WTC11 (cell line): Measurements from ENCODE around the gene CADM2. TPM values are rescaled to one million over a fixed set of nuclear protein-coding genes. Genes with fewer than 3 reads are reported as not detected.

ENCODE experiments used
- ATAC-seq: fragments of 200-7000 bp; cut with Tn5 transposase; 2 replicates; pipeline ENCODE4 v1.10.0; 2021; ENCODE audit warnings: mild to moderate bottlenecking, moderate library complexity
- CTCF ChIA-PET: fragments of 300-600 bp; sonication (Branson Sonifier 250); formaldehyde crosslinking; loops from one replicate; lab custom pipeline; 2021; ENCODE audit warnings: antibody characterized with exemption; lab: Charles Lee
- POLR2A ChIA-PET: fragments of 350-600 bp; sonication (Branson Sonifier 250); formaldehyde crosslinking; loops from one replicate; lab custom pipeline; 2021; ENCODE audit warnings: antibody characterized with exemption; lab: Charles Lee
- DNase-seq: peaks from one replicate; pipeline ENCODE4 v3.0.0; 2021; ENCODE audit warnings: low spot score
- H3K27ac Mint-ChIP-seq: 2 replicates; pipeline ENCODE4 v1.8.0; 2021; ENCODE audit warnings: mixed read lengths
- H3K27me3 Mint-ChIP-seq: 2 replicates; pipeline ENCODE4 v1.8.0; 2021; ENCODE audit warnings: low read depth, mild to moderate bottlenecking, moderate library complexity, mixed read lengths
- H3K36me3 Mint-ChIP-seq: 2 replicates; pipeline ENCODE4 v1.8.0; 2021; ENCODE audit warnings: mixed read lengths
- H3K4me1 Mint-ChIP-seq: 2 replicates; pipeline ENCODE4 v1.8.0; 2022; ENCODE audit warnings: mixed read lengths
- H3K4me3 Mint-ChIP-seq: 2 replicates; pipeline ENCODE4 v1.8.0; 2021; ENCODE audit warnings: mild to moderate bottlenecking, moderate library complexity, mixed read lengths
- H3K9me3 Mint-ChIP-seq: 2 replicates; pipeline ENCODE4 v1.8.0; 2021; ENCODE audit warnings: mixed read lengths
- ATF1 ChIP-seq: sonication (generic); formaldehyde crosslinking; IDR thresholded peaks from 2 replicates; pipeline ENCODE4 v1.8.1; 2023; ENCODE audit warnings: mild to moderate bottlenecking, moderate library complexity, missing genetic modification reagents
- EMX1 ChIP-seq: fragments of 250-450 bp; sonication (Bioruptor Pico); IDR thresholded peaks from 2 replicates; pipeline ENCODE4 v1.8.0; 2021; ENCODE audit warnings: mild to moderate bottlenecking
- FOXP1 ChIP-seq: sonication (generic); formaldehyde crosslinking; IDR thresholded peaks from 2 replicates; pipeline ENCODE4 v1.8.0; 2022; ENCODE audit warnings: missing genetic modification reagents, mild to moderate bottlenecking, moderate library complexity, borderline replicate concordance
- MAX ChIP-seq: sonication (generic); formaldehyde crosslinking; IDR thresholded peaks from 2 replicates; pipeline ENCODE4 v1.8.0; 2022; ENCODE audit warnings: mild to moderate bottlenecking, missing genetic modification reagents
- MXD4 ChIP-seq: fragments of 250-450 bp; sonication (Bioruptor Pico); IDR thresholded peaks from 2 replicates; pipeline ENCODE4 v1.8.0; 2021; ENCODE audit warnings: mild to moderate bottlenecking, moderate library complexity, borderline replicate concordance
- NFE2L1 ChIP-seq: sonication (generic); formaldehyde crosslinking; IDR thresholded peaks from 2 replicates; pipeline ENCODE4 v1.8.1; 2023; ENCODE audit warnings: missing genetic modification reagents
- RELA ChIP-seq: sonication (generic); formaldehyde crosslinking; IDR thresholded peaks from 2 replicates; pipeline ENCODE4 v1.8.1; 2022; ENCODE audit warnings: missing genetic modification reagents, mild to moderate bottlenecking, borderline replicate concordance
- TCF7 ChIP-seq: sonication (generic); formaldehyde crosslinking; IDR thresholded peaks from 2 replicates; pipeline ENCODE4 v1.8.0; 2022; ENCODE audit warnings: mild to moderate bottlenecking, low read depth, missing genetic modification reagents, moderate library complexity
- ZBTB21 ChIP-seq: sonication (generic); formaldehyde crosslinking; IDR thresholded peaks from 2 replicates; pipeline ENCODE4 v1.8.1; 2023; ENCODE audit warnings: mild to moderate bottlenecking, missing genetic modification reagents, borderline replicate concordance
- ZNF121 ChIP-seq: sonication (generic); formaldehyde crosslinking; IDR thresholded peaks from 2 replicates; pipeline ENCODE4 v1.8.0; 2023; ENCODE audit warnings: missing genetic modification reagents
- ZNF219 ChIP-seq: sonication (generic); formaldehyde crosslinking; IDR thresholded peaks from 2 replicates; pipeline ENCODE4 v1.8.0; 2023; ENCODE audit warnings: missing genetic modification reagents, mild to moderate bottlenecking, borderline replicate concordance
- ZNF263 ChIP-seq: sonication (generic); formaldehyde crosslinking; IDR thresholded peaks from 2 replicates; pipeline ENCODE4 v1.8.1; 2022; ENCODE audit warnings: low read depth, mild to moderate bottlenecking, moderate library complexity, missing genetic modification reagents
- ZNF317 ChIP-seq: sonication (generic); formaldehyde crosslinking; IDR thresholded peaks from 2 replicates; pipeline ENCODE4 v1.8.1; 2023; ENCODE audit warnings: low read depth, mild to moderate bottlenecking, moderate library complexity, missing genetic modification reagents, borderline replicate concordance
- ZNF416 ChIP-seq: fragments of 250-450 bp; sonication (Bioruptor Pico); IDR thresholded peaks from 2 replicates; pipeline ENCODE4 v1.9.0; 2021; ENCODE audit warnings: mild to moderate bottlenecking, inconsistent platforms
- ZNF425 ChIP-seq: fragments of 250-450 bp; sonication (Bioruptor Pico); conservative IDR thresholded peaks from 2 replicates; pipeline ENCODE4 v1.9.0; 2021; ENCODE audit warnings: mild to moderate bottlenecking
- total RNA-seq: library from RNA; stranded (reverse); gene quantifications from 3 replicates; pipeline ENCODE4 v1.2.3, GENCODE V29; 2021
- TF ChIP-seq, protein P1 (sequence below): sonication (generic); formaldehyde crosslinking; IDR thresholded peaks from 2 replicates; pipeline ENCODE4 v1.8.1; 2022; ENCODE audit warnings: low read depth, missing genetic modification reagents, borderline replicate concordance
- TF ChIP-seq, protein P2 (sequence below): sonication (generic); formaldehyde crosslinking; IDR thresholded peaks from 2 replicates; pipeline ENCODE4 v1.8.1; 2022; ENCODE audit warnings: missing genetic modification reagents, borderline replicate concordance
- TF ChIP-seq, protein P3 (sequence below): sonication (generic); formaldehyde crosslinking; IDR thresholded peaks from 2 replicates; pipeline ENCODE4 v1.8.1; 2023; ENCODE audit warnings: mild to moderate bottlenecking, missing genetic modification reagents, borderline replicate concordance
- TF ChIP-seq, protein P4 (sequence below): fragments of 250-450 bp; sonication (Bioruptor Pico); IDR thresholded peaks from 2 replicates; pipeline ENCODE4 v1.8.0; 2021; ENCODE audit warnings: mild to moderate bottlenecking
- TF ChIP-seq, protein P5 (sequence below): fragments of 250-450 bp; sonication (Bioruptor Pico); IDR thresholded peaks from 2 replicates; pipeline ENCODE4 v1.9.0; 2021; ENCODE audit warnings: mild to moderate bottlenecking
- TF ChIP-seq, protein P6 (sequence below): sonication (generic); formaldehyde crosslinking; IDR thresholded peaks from 2 replicates; pipeline ENCODE4 v1.8.1; 2022; ENCODE audit warnings: mild to moderate bottlenecking, moderate library complexity, missing genetic modification reagents

The CADM2 gene
- total RNA-seq, 1 experiment from 2014 or later, result 18.8 TPM

DNA sequence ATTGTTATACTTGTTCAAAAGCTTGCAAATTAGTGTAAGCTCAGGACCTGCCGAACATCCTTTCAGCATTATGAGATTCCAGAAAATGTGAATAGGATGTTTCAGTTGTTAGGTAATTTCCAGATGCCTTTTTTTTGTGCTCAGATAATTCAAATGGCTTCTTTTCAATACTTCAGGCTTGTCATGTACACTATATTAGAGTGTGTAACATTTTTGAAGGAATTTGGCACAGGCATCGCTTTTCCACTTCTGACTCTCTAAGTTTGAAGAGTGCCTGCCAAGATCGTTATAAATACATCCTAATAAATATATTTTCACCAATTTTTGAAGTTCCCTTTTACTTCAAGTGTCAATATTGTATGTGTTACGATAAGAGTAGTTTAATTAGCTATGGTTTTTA lies 35.2 kb downstream of the CADM2 start:
- ChIA-PET CTCF (no interaction called here), POLR2A (no interaction called here)
- H3K27ac Mint-ChIP-seq, result no peak overlapping the region
- H3K4me1 Mint-ChIP-seq, result peaks cover 33% of the 10 kb centered on the region
- H3K27me3 Mint-ChIP-seq, result no peaks in the 10 kb centered on the region
- H3K9me3 Mint-ChIP-seq, result no peaks in the 10 kb centered on the region
- ATAC-seq (no peak), DNase-seq (no peak)
- H3K36me3 Mint-ChIP-seq, result no peaks in the 10 kb centered on the region
- H3K4me3 Mint-ChIP-seq, result no peak overlapping the region
- TF ChIP-seq ZNF425 (CRISPR knock-in tag), result no peak
- TF ChIP-seq TCF7 (CRISPR knock-in tag), result no peak
- no peak for TF ChIP-seq ZNF416 (CRISPR knock-in tag)
- no peak for TF ChIP-seq NFE2L1 (CRISPR knock-in tag)
- TF ChIP-seq ZNF121 (CRISPR knock-in tag), result no peak
- TF ChIP-seq ZNF317 (CRISPR knock-in tag), result no peak
- TF ChIP-seq, protein P1, sequence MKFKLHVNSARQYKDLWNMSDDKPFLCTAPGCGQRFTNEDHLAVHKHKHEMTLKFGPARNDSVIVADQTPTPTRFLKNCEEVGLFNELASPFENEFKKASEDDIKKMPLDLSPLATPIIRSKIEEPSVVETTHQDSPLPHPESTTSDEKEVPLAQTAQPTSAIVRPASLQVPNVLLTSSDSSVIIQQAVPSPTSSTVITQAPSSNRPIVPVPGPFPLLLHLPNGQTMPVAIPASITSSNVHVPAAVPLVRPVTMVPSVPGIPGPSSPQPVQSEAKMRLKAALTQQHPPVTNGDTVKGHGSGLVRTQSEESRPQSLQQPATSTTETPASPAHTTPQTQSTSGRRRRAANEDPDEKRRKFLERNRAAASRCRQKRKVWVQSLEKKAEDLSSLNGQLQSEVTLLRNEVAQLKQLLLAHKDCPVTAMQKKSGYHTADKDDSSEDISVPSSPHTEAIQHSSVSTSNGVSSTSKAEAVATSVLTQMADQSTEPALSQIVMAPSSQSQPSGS (CRISPR knock-in tag), result no peak
- TF ChIP-seq, protein P2, sequence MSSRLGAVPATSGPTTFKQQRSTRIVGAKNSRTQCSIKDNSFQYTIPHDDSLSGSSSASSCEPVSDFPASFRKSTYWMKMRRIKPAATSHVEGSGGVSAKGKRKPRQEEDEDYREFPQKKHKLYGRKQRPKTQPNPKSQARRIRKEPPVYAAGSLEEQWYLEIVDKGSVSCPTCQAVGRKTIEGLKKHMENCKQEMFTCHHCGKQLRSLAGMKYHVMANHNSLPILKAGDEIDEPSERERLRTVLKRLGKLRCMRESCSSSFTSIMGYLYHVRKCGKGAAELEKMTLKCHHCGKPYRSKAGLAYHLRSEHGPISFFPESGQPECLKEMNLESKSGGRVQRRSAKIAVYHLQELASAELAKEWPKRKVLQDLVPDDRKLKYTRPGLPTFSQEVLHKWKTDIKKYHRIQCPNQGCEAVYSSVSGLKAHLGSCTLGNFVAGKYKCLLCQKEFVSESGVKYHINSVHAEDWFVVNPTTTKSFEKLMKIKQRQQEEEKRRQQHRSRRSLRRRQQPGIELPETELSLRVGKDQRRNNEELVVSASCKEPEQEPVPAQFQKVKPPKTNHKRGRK (CRISPR knock-in tag), result no peak
- TF ChIP-seq, protein P3, sequence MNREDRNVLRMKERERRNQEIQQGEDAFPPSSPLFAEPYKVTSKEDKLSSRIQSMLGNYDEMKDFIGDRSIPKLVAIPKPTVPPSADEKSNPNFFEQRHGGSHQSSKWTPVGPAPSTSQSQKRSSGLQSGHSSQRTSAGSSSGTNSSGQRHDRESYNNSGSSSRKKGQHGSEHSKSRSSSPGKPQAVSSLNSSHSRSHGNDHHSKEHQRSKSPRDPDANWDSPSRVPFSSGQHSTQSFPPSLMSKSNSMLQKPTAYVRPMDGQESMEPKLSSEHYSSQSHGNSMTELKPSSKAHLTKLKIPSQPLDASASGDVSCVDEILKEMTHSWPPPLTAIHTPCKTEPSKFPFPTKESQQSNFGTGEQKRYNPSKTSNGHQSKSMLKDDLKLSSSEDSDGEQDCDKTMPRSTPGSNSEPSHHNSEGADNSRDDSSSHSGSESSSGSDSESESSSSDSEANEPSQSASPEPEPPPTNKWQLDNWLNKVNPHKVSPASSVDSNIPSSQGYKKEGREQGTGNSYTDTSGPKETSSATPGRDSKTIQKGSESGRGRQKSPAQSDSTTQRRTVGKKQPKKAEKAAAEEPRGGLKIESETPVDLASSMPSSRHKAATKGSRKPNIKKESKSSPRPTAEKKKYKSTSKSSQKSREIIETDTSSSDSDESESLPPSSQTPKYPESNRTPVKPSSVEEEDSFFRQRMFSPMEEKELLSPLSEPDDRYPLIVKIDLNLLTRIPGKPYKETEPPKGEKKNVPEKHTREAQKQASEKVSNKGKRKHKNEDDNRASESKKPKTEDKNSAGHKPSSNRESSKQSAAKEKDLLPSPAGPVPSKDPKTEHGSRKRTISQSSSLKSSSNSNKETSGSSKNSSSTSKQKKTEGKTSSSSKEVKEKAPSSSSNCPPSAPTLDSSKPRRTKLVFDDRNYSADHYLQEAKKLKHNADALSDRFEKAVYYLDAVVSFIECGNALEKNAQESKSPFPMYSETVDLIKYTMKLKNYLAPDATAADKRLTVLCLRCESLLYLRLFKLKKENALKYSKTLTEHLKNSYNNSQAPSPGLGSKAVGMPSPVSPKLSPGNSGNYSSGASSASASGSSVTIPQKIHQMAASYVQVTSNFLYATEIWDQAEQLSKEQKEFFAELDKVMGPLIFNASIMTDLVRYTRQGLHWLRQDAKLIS, result no peak
- TF ChIP-seq, protein P4, sequence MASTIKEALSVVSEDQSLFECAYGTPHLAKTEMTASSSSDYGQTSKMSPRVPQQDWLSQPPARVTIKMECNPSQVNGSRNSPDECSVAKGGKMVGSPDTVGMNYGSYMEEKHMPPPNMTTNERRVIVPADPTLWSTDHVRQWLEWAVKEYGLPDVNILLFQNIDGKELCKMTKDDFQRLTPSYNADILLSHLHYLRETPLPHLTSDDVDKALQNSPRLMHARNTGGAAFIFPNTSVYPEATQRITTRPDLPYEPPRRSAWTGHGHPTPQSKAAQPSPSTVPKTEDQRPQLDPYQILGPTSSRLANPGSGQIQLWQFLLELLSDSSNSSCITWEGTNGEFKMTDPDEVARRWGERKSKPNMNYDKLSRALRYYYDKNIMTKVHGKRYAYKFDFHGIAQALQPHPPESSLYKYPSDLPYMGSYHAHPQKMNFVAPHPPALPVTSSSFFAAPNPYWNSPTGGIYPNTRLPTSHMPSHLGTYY (CRISPR knock-in tag), result no peak

DNA sequence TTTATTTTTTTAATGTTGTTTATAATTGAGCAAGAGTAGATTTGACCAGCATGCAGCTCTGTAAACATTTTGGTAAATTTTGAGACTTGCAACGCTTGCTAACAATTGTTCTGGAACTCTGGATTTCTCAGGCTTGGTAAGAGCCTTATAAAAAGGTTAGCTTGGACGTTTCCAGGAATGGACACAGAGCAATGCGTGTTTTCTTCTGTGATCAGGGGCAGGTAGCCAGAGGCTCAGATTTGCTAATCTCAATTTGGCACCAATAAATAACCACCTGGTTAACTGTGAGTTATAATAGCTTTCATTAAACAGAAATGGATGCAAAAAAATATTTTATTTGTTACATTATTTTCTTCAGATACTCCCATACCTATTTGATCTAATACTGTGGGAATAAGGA lies 39.8 kb downstream of the CADM2 start:
- H3K4me3 Mint-ChIP-seq, result no peak overlapping the region
- ATAC-seq, result no peak
- CTCF ChIA-PET, result no interaction called here
- H3K27ac Mint-ChIP-seq, result no peak overlapping the region
- H3K9me3 Mint-ChIP-seq, result no peaks in the 10 kb centered on the region
- peaks cover 22% of the 10 kb centered on the region for H3K4me1 Mint-ChIP-seq
- no peak for DNase-seq
- H3K36me3 Mint-ChIP-seq, result no peaks in the 10 kb centered on the region
- no peaks in the 10 kb centered on the region for H3K27me3 Mint-ChIP-seq
- POLR2A ChIA-PET, result no interaction called here
- TF ChIP-seq, protein P1 (CRISPR knock-in tag), result no peak
- no peak for TF ChIP-seq MAX (CRISPR knock-in tag)
- TF ChIP-seq ZBTB21, result no peak
- no peak for TF ChIP-seq ZNF263
- TF ChIP-seq, protein P5, sequence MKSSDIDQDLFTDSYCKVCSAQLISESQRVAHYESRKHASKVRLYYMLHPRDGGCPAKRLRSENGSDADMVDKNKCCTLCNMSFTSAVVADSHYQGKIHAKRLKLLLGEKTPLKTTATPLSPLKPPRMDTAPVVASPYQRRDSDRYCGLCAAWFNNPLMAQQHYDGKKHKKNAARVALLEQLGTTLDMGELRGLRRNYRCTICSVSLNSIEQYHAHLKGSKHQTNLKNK (CRISPR knock-in tag), result no peak
- no peak for TF ChIP-seq ATF1 (CRISPR knock-in tag)
- no peak for TF ChIP-seq MXD4
- no peak for TF ChIP-seq RELA (CRISPR knock-in tag)
- TF ChIP-seq FOXP1, result no peak
- no peak for TF ChIP-seq EMX1
- TF ChIP-seq ZNF219 (CRISPR knock-in tag), result no peak
- TF ChIP-seq, protein P6, sequence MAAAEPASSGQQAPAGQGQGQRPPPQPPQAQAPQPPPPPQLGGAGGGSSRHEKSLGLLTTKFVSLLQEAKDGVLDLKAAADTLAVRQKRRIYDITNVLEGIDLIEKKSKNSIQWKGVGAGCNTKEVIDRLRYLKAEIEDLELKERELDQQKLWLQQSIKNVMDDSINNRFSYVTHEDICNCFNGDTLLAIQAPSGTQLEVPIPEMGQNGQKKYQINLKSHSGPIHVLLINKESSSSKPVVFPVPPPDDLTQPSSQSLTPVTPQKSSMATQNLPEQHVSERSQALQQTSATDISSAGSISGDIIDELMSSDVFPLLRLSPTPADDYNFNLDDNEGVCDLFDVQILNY (CRISPR knock-in tag), result no peak
